Epithelial cell of proximal tubule (primary cell): ENCODE measurements around the gene UQCC2. TPM values are rescaled to one million over a fixed set of nuclear protein-coding genes. Genes with fewer than 3 reads are reported as not detected.

Experiments used
- DNase-seq: peaks from one replicate; pipeline ENCODE4 v3.0.0-alpha.2; 2011; ENCODE audit warnings: low read depth
- H3K4me3 ChIP-seq: 2 replicates; pipeline ENCODE4 v1.5.1; 2011; ENCODE audit warnings: low read depth, mild to moderate bottlenecking, low read length
- CTCF ChIP-seq: conservative IDR thresholded peaks from 2 replicates; pipeline ENCODE4 v1.5.1; 2012; ENCODE audit warnings: low read depth, mild to moderate bottlenecking, low read length
- total RNA-seq: library from RNA; depleted of rRNA; stranded (reverse); fragments of >200 nt; gene quantifications from 2 replicates; pipeline ENCODE4 v1.2.3, GENCODE V29; 2015

Gene UQCC2
- total RNA-seq, 1 donor from 2014 or later, result 20.3 TPM

- no peak for TF ChIP-seq CTCF
- DNase-seq, result no peak
- no peak overlapping the region for H3K4me3 ChIP-seq
These were observed 19.3 kb downstream of the UQCC2 start for GRCh38 chr6:33692078-33692759.

GRCh38 chr6:33691456-33692077 lies 19.9 kb downstream of the UQCC2 start:
- TF ChIP-seq CTCF, result no peak

GRCh38 chr6:33690766-33691165 lies 20.7 kb downstream of the UQCC2 start:
- no peak for DNase-seq
- TF ChIP-seq CTCF, result no peak
- H3K4me3 ChIP-seq, result no peak overlapping the region

More at GRCh38 chr6:33691456-33692077, 19.9 kb downstream of the UQCC2 start:
- no peak overlapping the region for H3K4me3 ChIP-seq
- no peak for DNase-seq

GRCh38 chr6:33689879-33690278 lies 21.6 kb downstream of the UQCC2 start:
- TF ChIP-seq CTCF, result no peak
- no peak overlapping the region for H3K4me3 ChIP-seq
- DNase-seq, result no peak

- no peak overlapping the region for H3K4me3 ChIP-seq
- no peak for TF ChIP-seq CTCF
- no peak for DNase-seq
These were observed 22.4 kb downstream of the UQCC2 start for GRCh38 chr6:33689148-33689494.

- DNase-seq, result no peak
- H3K4me3 ChIP-seq, result no peak overlapping the region
- TF ChIP-seq CTCF, result no peak
These were observed 22.9 kb downstream of the UQCC2 start for GRCh38 chr6:33688451-33689147.
